Activated CD8-positive, alpha-beta memory T cell treated with anti-CD3 and anti-CD28 coated beads for 24 hours (primary cell): Measurements from ENCODE around the gene CRYL1.
"Not testable (repeated sequence)": the region's sequence is repeated elsewhere in the genome, so short reads cannot be mapped to it uniquely, and the experiment has no call there.

ENCODE experiments used
- DNase-seq: peaks from one replicate; pipeline ENCODE4 v3.0.0-alpha.2; 2020

CRYL1 gene

GRCh38 chr13:20446405-20446804, 79.3 kb downstream of the CRYL1 start:
- DNase-seq: no peak

GRCh38 chr13:20442798-20443381, 82.8 kb downstream of the CRYL1 start:
- DNase-seq: no peak

- DNase-seq: no peak
Measured at GRCh38 chr13:20442375-20442774, 83.3 kb downstream of the CRYL1 start.

- no peak for DNase-seq
Measured at GRCh38 chr13:20441879-20442278, 83.8 kb downstream of the CRYL1 start.

- no peak for DNase-seq
Measured at GRCh38 chr13:20441056-20441455, 84.6 kb downstream of the CRYL1 start.

GRCh38 chr13:20439261-20439660, 86.4 kb downstream of the CRYL1 start:
- DNase-seq: no peak

GRCh38 chr13:20438801-20439200, 86.9 kb downstream of the CRYL1 start:
- DNase-seq: no peak

GRCh38 chr13:20436505-20436904, 89.2 kb downstream of the CRYL1 start:
- no peak for DNase-seq

GRCh38 chr13:20435616-20436368, 89.9 kb downstream of the CRYL1 start:
- DNase-seq: no peak

- not testable (repeated sequence) for DNase-seq
Measured at GRCh38 chr13:20434210-20434609, 91.4 kb downstream of the CRYL1 start.

- no peak for DNase-seq
Measured at GRCh38 chr13:20431687-20432384, 93.8 kb downstream of the CRYL1 start.

- no peak for DNase-seq
Measured at GRCh38 chr13:20431080-20431479, 94.6 kb downstream of the CRYL1 start.

GRCh38 chr13:20430296-20430695, 95.4 kb downstream of the CRYL1 start:
- no peak for DNase-seq

GRCh38 chr13:20429682-20430081, 96.0 kb downstream of the CRYL1 start:
- DNase-seq: no peak

- DNase-seq: no peak
Measured at GRCh38 chr13:20428666-20429644, 96.7 kb downstream of the CRYL1 start.

- no peak for DNase-seq
Measured at GRCh38 chr13:20426766-20427448, 98.8 kb downstream of the CRYL1 start.

- no peak for DNase-seq
Measured at GRCh38 chr13:20425819-20426219, 99.8 kb downstream of the CRYL1 start.

GRCh38 chr13:20424949-20425348, 100.7 kb downstream of the CRYL1 start:
- DNase-seq: no peak

- no peak for DNase-seq
Measured at GRCh38 chr13:20424559-20424852, 101.2 kb downstream of the CRYL1 start.

- DNase-seq: no peak
Measured at GRCh38 chr13:20422362-20422761, 103.3 kb downstream of the CRYL1 start.

GRCh38 chr13:20420938-20421337, 104.7 kb downstream of the CRYL1 start:
- no peak for DNase-seq

GRCh38 chr13:20418953-20419352, 106.7 kb downstream of the CRYL1 start:
- DNase-seq: peak; percentile 52
